Choroid plexus epithelial cell (primary cell): ENCODE measurements around the gene GRID2.
A peak's percentile ranks its signal among the peaks of the same experiment; 100 is the strongest.

Experiments
- DNase-seq: peaks from one replicate; pipeline ENCODE4 v3.0.0-alpha.2; 2010; ENCODE audit warnings: low read depth
- H3K4me3 ChIP-seq: 2 replicates; pipeline ENCODE4 v1.5.1; 2011; ENCODE audit warnings: low read depth, mild to moderate bottlenecking, control low read depth, low read length, moderate library complexity
- CTCF ChIP-seq: conservative IDR thresholded peaks from 2 replicates; pipeline ENCODE4 v1.5.1; 2011; ENCODE audit warnings: low read depth, mild to moderate bottlenecking, control low read depth, inconsistent platforms, low read length, moderate library complexity

GRID2 gene

DNA sequence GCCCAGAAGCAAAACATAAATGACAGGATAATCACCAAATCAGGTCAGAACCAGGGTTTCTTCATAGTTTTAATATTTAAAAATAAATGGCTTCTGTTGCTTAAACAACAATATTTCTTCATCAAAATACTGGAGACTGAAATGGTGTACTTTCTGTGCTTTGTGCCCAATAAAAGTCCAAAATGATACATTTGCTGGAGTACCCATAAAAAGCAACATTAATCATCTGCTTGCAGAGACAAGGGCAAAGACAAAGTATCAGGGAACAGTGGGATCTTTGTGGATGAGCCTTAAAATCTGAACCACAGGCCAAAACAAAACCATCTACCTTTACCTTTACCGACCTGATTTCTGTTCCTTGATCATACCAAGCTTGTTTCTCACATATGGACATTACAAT, 840.9 kb downstream of the GRID2 start:
- TF ChIP-seq CTCF = no peak
- no peak overlapping the region for H3K4me3 ChIP-seq
- no peak for DNase-seq

GRCh38 chr4:93147524-93148212, 843.9 kb downstream of the GRID2 start:
- DNase-seq = no peak
- no peak overlapping the region for H3K4me3 ChIP-seq
- no peak for TF ChIP-seq CTCF

GRCh38 chr4:93152491-93152890, 848.7 kb downstream of the GRID2 start:
- no peak for DNase-seq
- TF ChIP-seq CTCF = no peak
- H3K4me3 ChIP-seq = no peak overlapping the region

DNA sequence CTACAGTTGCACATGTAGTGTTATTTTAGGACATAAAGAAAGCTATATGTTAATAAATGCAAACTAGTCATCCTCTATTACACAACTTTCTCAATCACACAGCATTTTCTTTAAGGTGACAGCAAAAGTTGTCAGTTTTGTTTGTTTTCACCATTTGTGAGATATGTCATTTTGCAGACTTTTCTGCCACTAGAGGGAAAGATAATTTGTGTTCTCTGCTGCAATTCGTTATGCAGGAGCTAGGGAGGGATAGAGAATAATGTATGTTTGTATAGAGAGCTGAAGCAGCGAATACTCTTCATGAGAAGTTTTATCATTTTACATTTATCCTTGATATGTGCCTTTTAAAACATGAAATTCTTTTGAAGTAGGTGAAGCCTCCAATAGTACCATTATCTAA, 854.2 kb downstream of the GRID2 start:
- no peak for DNase-seq
- no peak overlapping the region for H3K4me3 ChIP-seq

GRCh38 chr4:93168053-93168452, 864.3 kb downstream of the GRID2 start:
- no peak for DNase-seq
- H3K4me3 ChIP-seq = no peak overlapping the region
- no peak for TF ChIP-seq CTCF

More for the DNA sequence above, 854.2 kb downstream of the GRID2 start:
- TF ChIP-seq CTCF = peak; percentile 26

- TF ChIP-seq CTCF = no peak
- no peak overlapping the region for H3K4me3 ChIP-seq
- DNase-seq = no peak
These were observed 866.2 kb downstream of the GRID2 start for GRCh38 chr4:93169966-93170365.

- no peak for TF ChIP-seq CTCF
- DNase-seq = no peak
These were observed 870.8 kb downstream of the GRID2 start for GRCh38 chr4:93174598-93174997.

More at GRCh38 chr4:93174598-93174997, 870.8 kb downstream of the GRID2 start:
- H3K4me3 ChIP-seq = no peak overlapping the region
